ENCODE results near the gene KRCC1. TPM values are rescaled to one million over a fixed set of nuclear protein-coding genes. Genes with fewer than 3 reads are reported as not detected.

Gene KRCC1
- total RNA-seq, 1 donor from 2014 or later, result 33.9 TPM

Small RNAs within 50 kb of the gene (microRNA-seq; reads per million reads assigned to microRNA genes)
- gene MIR4780, result not detected

Small RNAs within 50 kb of the gene (small RNA-seq; reads per million reads assigned to genes)
- gene MIR4780 (not detected), gene RNU2-63P (3.7 reads per million, percentile 92 among the genes with 10 or more reads in this experiment)

Other genes with a start within 250 kb of the KRCC1 start
- 22.4 and 32.5 TPM in 2 replicates for gene RGPD2, start 230.0 kb downstream of the KRCC1 start, total RNA-seq (ENCODE audit: low replicate concordance)
- gene RNU2-63P, start 39.2 kb downstream of the KRCC1 start, total RNA-seq (ENCODE audit: low replicate concordance), result not detected in 2 replicates
- not detected in 2 replicates for gene SMYD1, start 12.0 kb upstream of the KRCC1 start, total RNA-seq (ENCODE audit: low replicate concordance)
- gene FABP1, start 72.3 kb upstream of the KRCC1 start, total RNA-seq (ENCODE audit: low replicate concordance), result not detected in 2 replicates
- 1.5 and 4.7 TPM in 2 replicates for gene THNSL2, start 114.6 kb upstream of the KRCC1 start, total RNA-seq (ENCODE audit: low replicate concordance)